T-helper 2 cell (primary cell): ENCODE results near the gene TDRD3.
"Not testable (repeated sequence)": the region's sequence is repeated elsewhere in the genome, so short reads cannot be mapped to it uniquely, and the experiment has no call there.

ENCODE experiments used
- DNase-seq, 5 experiments: peaks; one replicate each; pipeline versions ENCODE4 v3.0.0 to v3.0.0-alpha.2; 2012 to 2022

Gene TDRD3

GRCh38 chr13:60398907-60399589 lies 2.0 kb downstream of the TDRD3 start:
- no peak for DNase-seq

GRCh38 chr13:60402022-60402421 lies 5.0 kb downstream of the TDRD3 start:
- no peak for DNase-seq

- no peak for DNase-seq
These were observed 10.1 kb downstream of the TDRD3 start for GRCh38 chr13:60407095-60407494.

GRCh38 chr13:60407852-60408251 lies 10.8 kb downstream of the TDRD3 start:
- DNase-seq = not testable (repeated sequence)

GRCh38 chr13:60409574-60410292 lies 12.7 kb downstream of the TDRD3 start:
- DNase-seq = not testable (repeated sequence)

- DNase-seq = no peak
These were observed 13.3 kb downstream of the TDRD3 start for GRCh38 chr13:60410299-60410698.

- no peak for DNase-seq
These were observed 14.4 kb downstream of the TDRD3 start for GRCh38 chr13:60411464-60411863.

- no peak for DNase-seq
These were observed 15.0 kb downstream of the TDRD3 start for GRCh38 chr13:60411983-60412382.

GRCh38 chr13:60412909-60413616 lies 16.0 kb downstream of the TDRD3 start:
- DNase-seq = no peak

- no peak for DNase-seq
These were observed 17.2 kb downstream of the TDRD3 start for GRCh38 chr13:60414177-60414576.

- peak in 1 of 5 experiments; percentile 49 for DNase-seq
These were observed 20.7 kb downstream of the TDRD3 start for GRCh38 chr13:60417734-60418133.

- DNase-seq = no peak
These were observed 21.9 kb downstream of the TDRD3 start for GRCh38 chr13:60418954-60419353.

GRCh38 chr13:60425332-60425731 lies 28.3 kb downstream of the TDRD3 start:
- no peak for DNase-seq

GRCh38 chr13:60426075-60426474 lies 29.1 kb downstream of the TDRD3 start:
- DNase-seq = no peak

- peak in 1 of 5 experiments; percentile 71 for DNase-seq
These were observed 30.3 kb downstream of the TDRD3 start for GRCh38 chr13:60427285-60427684.

- DNase-seq = peak in 2 of 5 experiments; percentile 25 to 72
These were observed 34.2 kb downstream of the TDRD3 start for GRCh38 chr13:60431108-60431700.

- no peak for DNase-seq
These were observed 36.5 kb downstream of the TDRD3 start for GRCh38 chr13:60433505-60433904.

- peak in 1 of 5 experiments; percentile 53 for DNase-seq
These were observed 38.8 kb downstream of the TDRD3 start for GRCh38 chr13:60435762-60436374.

- DNase-seq = no peak
These were observed 42.2 kb downstream of the TDRD3 start for GRCh38 chr13:60439201-60439600.

- no peak for DNase-seq
These were observed 44.7 kb downstream of the TDRD3 start for GRCh38 chr13:60441761-60442160.

- peak in 1 of 5 experiments; percentile 44 for DNase-seq
These were observed 52.0 kb downstream of the TDRD3 start for GRCh38 chr13:60448907-60449510.

- DNase-seq = no peak
These were observed 56.5 kb downstream of the TDRD3 start for GRCh38 chr13:60453490-60453889.
